Activated CD4-positive, alpha-beta T cell treated with anti-CD3 and anti-CD28 coated beads for 1 hour (primary cell): ENCODE data around the gene CHRNA1.

Source experiments
- DNase-seq: peaks from one replicate; pipeline ENCODE4 v3.0.0-alpha.2; 2020

CHRNA1 gene

GRCh38 chr2:174764280-174765255, at the start of gene CHRNA1:
Gene CHRNA1 (minus strand): TSS chr2:174764472. CDS start chr2:174764394, 78 bp downstream.
- DNase-seq: no peak

- no peak for DNase-seq
These were observed 47.8 kb upstream of the CHRNA1 start for GRCh38 chr2:174812037-174812436.

- no peak for DNase-seq
These were observed 43.7 kb upstream of the CHRNA1 start for GRCh38 chr2:174807931-174808330.

- DNase-seq: no peak
These were observed 41.5 kb upstream of the CHRNA1 start for GRCh38 chr2:174805803-174806202.

- DNase-seq: no peak
These were observed 38.2 kb upstream of the CHRNA1 start for GRCh38 chr2:174802459-174802858.

GRCh38 chr2:174800436-174801205, 36.3 kb upstream of the CHRNA1 start:
- no peak for DNase-seq

- no peak for DNase-seq
These were observed 34.5 kb upstream of the CHRNA1 start for GRCh38 chr2:174798801-174799200.

- no peak for DNase-seq
These were observed 33.6 kb upstream of the CHRNA1 start for GRCh38 chr2:174797781-174798276.

- no peak for DNase-seq
These were observed 32.1 kb upstream of the CHRNA1 start for GRCh38 chr2:174796319-174796771.

GRCh38 chr2:174794851-174795374, 30.6 kb upstream of the CHRNA1 start:
- DNase-seq: no peak

- no peak for DNase-seq
These were observed 28.2 kb upstream of the CHRNA1 start for GRCh38 chr2:174792309-174793025.

GRCh38 chr2:174791746-174792280, 27.5 kb upstream of the CHRNA1 start:
- no peak for DNase-seq

- no peak for DNase-seq
These were observed 26.7 kb upstream of the CHRNA1 start for GRCh38 chr2:174791020-174791419.

GRCh38 chr2:174789001-174789400, 24.7 kb upstream of the CHRNA1 start:
- DNase-seq: no peak

- DNase-seq: no peak
These were observed 24.1 kb upstream of the CHRNA1 start for GRCh38 chr2:174788291-174788929.

GRCh38 chr2:174787487-174788205, 23.4 kb upstream of the CHRNA1 start:
- no peak for DNase-seq

- DNase-seq: no peak
These were observed 21.9 kb upstream of the CHRNA1 start for GRCh38 chr2:174786066-174786725.

- no peak for DNase-seq
These were observed 21.2 kb upstream of the CHRNA1 start for GRCh38 chr2:174785481-174785880.

- DNase-seq: no peak
These were observed 20.6 kb upstream of the CHRNA1 start for GRCh38 chr2:174784909-174785308.

GRCh38 chr2:174784316-174784715, 20.0 kb upstream of the CHRNA1 start:
- DNase-seq: no peak
